Measurements from ENCODE around the gene SLC17A1. TPM values are rescaled to one million over a fixed set of nuclear protein-coding genes. Genes with fewer than 3 reads are reported as not detected.

Gene SLC17A1
- total RNA-seq, 4 donors from 2014 or later, result not detected

Other genes starting within 250 kb of the SLC17A1 start
- not detected for gene SCGN, start 179.8 kb downstream of the SLC17A1 start, total RNA-seq
- gene SLC17A4, start 77.3 kb downstream of the SLC17A1 start, total RNA-seq, result not detected
- not detected for gene SLC17A3, start 42.2 kb upstream of the SLC17A1 start, total RNA-seq
- not detected for gene SLC17A2, start 98.6 kb upstream of the SLC17A1 start, total RNA-seq
- gene TRIM38, start 130.8 kb upstream of the SLC17A1 start, total RNA-seq, result 1 to 10 TPM; 4.7 to 8.0 (median 6.5) TPM